HG02981 (cell line): ENCODE results near the gene BICD2.
A peak's percentile ranks its signal among the peaks of the same experiment; 100 is the strongest.

ENCODE experiments used
- ATAC-seq: cut with Tn5 transposase; IDR thresholded peaks from one replicate; pipeline ENCODE4 v1.9.1; 2021; ENCODE audit warnings: mild to moderate bottlenecking, moderate library complexity; ENCODE audit not compliant: unreplicated experiment

BICD2 gene

DNA sequence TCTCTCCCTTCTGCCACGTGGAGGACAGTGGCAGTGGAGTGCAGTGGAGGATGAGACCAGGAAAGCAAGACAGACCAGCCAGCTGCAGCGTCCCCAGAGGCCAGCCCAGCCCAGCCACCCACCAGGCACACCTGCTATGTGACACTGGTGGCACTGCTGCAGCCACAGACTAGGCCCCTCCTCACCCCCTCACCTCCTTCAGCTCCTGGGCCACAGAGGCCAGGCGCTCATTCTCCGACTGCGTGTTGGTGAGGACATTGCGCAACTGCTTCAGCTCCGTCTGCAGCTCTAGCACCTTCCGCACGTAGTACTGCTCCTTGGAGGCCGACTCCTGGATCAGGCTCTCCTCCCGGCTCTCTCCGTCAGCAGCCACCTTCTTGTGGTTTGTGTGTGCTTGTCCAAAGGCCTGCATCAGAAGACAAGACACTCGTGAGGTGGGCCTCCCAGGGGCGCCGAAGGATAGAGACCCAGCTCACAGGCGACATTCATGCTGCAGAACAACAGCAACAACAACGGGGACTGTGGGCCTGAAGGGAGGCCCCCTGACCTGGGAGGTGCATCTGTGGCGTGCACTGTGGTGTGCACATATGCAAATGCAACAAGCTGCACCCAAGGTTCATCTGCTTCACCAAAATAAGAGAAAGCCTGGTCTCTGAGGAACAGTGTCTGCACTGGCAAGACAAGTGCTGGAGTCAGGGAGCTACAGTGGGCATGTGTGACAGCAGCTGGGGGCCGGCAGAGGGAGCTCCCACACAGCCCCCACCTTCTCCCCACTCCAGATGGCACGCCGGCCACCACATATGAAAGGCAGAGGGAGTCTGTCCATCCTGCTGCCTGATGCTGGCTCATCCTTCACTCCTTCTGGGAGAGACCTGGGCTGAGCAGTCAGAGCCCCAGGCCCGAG is 35.5 kb downstream of the BICD2 start:
- peak; percentile 78 for ATAC-seq

DNA sequence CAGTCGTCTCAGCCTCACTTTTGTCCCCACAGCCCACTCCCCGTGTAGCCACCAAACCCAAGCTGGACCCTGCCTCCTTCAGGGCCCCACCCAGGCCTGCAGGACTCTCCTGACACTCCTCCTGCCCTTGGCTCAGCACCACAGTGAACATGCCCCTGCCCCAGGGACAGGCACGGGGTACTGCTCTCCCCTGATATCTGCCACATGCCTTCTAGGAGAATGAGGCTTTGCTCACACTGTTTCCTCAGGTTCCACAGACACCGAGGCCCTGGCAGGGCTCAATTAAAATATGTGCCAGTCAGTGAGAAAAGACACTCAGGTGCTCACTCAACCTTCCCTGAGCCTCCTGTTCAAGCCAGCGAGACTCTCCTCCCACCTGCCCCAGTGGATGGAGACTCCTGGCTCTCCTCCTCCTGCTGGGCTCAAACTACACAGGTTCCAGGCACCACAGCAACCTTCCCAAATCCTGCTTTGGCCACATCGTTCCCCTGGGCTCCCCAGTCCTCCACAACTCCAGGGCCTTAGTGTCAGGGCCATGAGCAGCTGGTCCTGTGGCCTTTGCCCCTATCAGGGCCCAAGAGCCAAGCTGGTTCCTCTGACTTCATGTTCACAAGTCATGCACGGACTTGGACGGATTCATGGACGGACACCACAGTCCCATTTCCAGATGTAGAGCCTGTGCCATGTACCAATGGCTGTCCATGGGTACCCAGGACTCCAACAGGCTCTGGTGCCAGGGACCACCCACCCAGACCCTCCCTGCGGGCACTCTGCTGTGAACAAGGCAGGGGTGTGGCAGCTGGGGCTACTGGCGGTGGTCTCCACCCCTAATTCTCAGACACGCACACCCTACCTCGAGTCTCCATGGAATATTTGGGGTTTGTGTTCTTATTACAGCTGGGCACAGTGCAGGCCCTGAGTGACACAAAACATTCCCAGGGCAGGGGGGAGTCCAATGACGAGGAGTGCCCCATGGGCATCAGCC is 36.6 kb downstream of the BICD2 start:
- ATAC-seq = no peak

GRCh38 chr9:92726971-92727715 is 37.5 kb downstream of the BICD2 start:
- no peak for ATAC-seq

GRCh38 chr9:92726348-92726747 is 38.3 kb downstream of the BICD2 start:
- no peak for ATAC-seq

DNA sequence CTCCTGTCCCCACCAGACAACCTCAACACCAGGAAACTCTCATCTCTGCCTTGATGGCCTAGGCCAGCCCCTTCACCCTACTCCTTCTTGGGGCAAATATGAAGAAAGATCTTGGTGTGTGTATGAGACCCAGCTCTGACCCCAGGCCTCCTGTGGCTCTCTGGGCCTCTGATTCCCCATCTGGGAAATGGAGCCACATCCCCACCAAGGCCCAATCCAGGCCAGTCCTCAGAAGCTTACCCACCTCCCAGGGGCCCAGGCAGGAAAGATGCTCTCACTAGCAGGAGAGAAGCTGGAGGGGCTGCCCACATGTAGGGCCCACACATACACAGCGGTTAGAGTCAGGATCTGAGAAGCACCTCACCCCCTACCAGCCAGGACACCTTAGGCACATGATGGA is 38.9 kb downstream of the BICD2 start:
- no peak for ATAC-seq

GRCh38 chr9:92725266-92725545 is 39.4 kb downstream of the BICD2 start:
- ATAC-seq = no peak

DNA sequence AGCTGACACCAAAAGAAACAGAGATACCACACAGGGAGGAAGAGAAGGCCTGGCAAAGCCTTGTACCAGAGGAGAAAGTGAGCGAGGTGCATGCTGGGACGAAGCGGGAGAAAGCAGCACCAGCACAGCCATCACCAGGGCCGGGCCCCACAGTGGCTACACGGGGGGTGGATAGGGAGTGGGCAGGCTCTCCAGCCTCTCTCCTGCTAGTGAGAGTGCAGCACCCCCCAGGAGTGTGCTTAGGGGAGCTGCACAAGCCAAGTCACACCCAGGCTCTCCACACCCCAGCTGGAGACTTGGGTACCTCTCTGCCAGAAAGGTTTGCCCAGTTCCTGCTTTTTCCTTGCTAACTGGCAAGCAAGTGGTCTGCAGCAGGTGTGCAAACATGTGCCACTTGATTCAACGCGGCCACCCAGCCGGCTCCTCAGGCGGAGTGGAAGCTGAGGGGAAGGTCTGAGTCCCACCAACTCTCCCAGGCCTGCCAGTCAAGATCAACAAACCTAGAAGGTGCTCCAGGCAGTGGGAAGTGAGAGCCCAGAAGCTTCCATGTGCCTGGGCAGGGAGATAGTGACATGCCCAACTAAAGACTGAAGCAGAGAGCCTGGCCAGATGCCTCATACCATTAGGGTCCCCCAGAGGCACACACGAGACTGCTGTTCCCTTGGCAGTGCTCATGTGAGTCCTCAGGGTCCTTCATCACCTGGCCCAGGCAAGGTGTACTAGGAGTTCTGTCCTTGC is 39.9 kb downstream of the BICD2 start:
- ATAC-seq = no peak

GRCh38 chr9:92723801-92724323 is 40.8 kb downstream of the BICD2 start:
- no peak for ATAC-seq

- ATAC-seq = no peak
These were observed 41.4 kb downstream of the BICD2 start for GRCh38 chr9:92723299-92723625.

DNA sequence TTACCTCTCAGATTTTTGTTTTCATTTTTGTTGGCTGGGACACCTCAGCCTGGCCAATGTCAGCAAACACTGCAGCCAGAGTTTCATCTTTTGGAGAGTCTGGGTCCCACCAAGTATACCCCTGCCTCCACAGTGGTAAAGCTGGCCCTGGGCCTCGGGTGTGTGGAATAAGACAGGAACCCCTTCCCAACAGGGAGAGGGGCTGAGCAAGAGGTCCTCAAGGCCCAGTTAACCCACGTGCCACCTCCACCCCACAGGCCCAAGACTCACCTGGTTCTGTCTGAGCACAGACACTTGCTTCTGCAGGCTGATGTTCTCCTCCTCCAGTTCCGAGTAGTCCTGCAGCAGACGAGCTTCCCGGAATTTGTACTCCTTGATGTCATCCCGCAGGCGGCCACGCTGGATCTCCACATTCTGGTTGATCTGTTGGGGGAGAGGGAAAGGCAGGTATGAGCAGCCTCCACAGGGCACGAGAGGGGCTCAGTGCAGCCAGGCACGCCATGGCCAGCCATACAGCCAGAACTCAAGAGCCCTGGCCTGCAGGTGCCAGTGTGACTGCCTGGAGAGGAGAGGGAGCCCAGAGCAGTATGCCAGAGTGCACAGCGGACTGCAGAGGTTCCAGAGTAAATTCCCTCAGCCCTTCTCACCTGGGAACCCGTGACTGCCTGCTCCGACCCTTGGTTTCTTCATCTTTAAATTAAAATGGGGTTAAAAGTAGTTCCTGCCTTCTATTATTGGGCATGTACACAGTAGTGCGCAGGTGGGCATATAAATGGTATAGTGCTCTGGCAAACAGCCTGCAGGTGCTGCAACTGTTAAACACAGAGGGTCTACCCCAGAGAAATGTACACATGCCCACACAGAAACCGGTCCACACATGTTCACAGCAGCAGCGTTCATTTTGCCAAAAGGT is 42.0 kb downstream of the BICD2 start:
- no peak for ATAC-seq

GRCh38 chr9:92721548-92721947 is 43.1 kb downstream of the BICD2 start:
- no peak for ATAC-seq

DNA sequence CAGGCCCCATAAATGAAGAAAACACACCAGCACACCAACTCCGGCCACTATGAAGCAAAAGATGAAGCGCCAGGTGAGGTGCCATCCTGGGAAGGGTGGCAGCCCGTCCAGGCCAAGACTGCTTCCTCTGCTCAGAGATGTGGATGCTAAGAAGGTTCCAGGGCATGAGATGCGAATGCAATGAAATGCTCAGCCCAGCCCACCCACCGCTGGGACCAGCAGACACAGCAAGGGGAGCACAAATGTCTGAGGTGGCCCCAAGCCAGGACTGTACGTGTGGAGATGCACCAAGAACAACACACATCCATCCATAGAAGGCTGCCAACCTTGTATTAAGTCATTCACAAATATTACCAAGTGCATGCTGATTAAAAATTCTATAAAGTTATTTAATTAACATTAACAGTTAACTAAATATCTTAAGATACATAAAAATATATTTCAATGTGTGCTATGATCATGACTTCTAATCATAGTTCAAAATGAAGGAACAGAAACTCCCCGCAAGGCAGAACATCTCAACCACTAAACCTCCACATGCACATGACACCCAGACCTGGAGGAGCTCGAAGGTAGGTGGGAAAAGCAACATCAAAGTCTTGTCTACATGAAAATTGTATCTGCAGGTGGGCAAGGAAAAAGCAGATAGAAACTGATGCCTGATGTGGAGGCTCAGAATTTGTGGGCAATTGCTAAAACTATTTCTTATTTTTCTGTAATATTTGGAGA is 43.7 kb downstream of the BICD2 start:
- ATAC-seq = no peak

DNA sequence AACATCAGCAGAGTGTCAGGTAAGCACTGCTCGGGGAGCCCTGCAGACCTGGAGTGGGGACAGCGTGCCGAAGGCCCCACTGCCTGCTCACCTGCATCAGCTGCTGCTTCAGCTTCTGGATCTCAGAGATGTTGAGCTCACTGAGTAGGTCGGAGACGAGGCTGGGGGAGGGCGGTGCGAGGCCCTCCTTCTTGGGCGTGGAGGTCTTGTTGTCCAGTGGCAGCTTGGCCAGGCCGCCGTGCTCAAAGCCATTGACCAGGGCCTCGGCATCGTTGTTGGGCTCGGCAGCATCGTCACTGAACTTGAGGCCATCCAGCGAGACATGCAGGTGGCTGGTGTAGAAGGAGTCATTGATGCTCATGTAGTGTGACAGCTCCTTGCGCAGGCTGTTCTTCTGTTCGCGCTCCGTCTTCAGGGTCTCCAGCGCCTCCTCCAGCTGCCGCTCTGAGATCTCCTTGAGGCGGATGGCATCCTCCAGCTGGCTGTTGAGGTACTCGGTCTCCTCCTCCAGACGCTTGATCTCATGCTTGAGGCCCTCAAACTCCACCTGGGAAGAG is 44.3 kb downstream of the BICD2 start:
- ATAC-seq = no peak

GRCh38 chr9:92719028-92719647 is 45.5 kb downstream of the BICD2 start:
- no peak for ATAC-seq

GRCh38 chr9:92718086-92719001 is 46.3 kb downstream of the BICD2 start:
- ATAC-seq = no peak

DNA sequence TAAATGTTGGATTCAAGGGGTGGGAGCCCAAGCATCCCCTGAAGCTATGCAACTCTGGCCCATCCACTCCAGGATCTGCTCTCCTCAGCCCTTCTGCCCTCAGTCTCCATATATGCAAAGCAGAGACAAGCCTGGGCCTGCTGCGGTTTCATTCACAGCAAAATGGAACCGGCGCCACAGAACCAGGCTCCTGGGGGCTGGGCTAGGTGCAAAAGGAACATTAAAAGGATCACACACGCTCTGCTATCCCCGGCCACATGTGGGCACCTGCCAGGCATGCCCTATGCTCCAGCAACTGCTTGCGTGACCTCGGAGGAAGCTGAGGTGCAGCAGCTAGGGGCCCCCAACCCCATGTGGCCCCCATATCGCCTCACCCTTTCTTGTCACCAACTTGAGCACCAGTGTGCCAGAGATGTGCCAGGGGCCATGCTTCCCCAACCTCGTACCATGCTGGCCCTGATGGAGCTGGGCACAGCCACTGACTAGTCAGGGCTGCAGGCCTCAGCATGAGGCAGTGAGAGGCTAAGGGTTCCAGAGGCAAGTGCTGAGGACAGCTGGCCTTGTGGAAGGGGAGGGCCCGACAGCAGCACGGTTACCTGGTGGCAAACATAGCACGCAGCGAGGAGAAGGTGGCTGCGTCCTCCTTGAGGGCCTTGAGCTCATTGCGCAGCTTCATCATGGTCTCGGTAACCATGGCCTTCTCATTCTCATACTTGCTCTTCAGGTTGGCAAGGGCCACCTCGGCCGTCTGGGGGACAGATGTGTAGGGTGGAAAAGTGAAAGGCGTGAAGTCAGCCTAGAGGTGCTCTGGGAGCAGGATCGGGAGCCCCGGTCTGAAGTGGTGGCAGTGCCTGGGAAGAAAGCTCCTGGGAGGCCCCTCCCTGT is 47.2 kb downstream of the BICD2 start:
- ATAC-seq = no peak
